ENCODE measurements around the gene METTL2B. TPM values are rescaled to one million over a fixed set of nuclear protein-coding genes. Genes with fewer than 3 reads are reported as not detected.

Gene METTL2B
- total and polyA plus RNA-seq, 2 of the 13 experiments (the other 11 are each of a cell fraction or from before 2014, with no cell fraction given) = 15.5 to 33.1 TPM

DNA sequence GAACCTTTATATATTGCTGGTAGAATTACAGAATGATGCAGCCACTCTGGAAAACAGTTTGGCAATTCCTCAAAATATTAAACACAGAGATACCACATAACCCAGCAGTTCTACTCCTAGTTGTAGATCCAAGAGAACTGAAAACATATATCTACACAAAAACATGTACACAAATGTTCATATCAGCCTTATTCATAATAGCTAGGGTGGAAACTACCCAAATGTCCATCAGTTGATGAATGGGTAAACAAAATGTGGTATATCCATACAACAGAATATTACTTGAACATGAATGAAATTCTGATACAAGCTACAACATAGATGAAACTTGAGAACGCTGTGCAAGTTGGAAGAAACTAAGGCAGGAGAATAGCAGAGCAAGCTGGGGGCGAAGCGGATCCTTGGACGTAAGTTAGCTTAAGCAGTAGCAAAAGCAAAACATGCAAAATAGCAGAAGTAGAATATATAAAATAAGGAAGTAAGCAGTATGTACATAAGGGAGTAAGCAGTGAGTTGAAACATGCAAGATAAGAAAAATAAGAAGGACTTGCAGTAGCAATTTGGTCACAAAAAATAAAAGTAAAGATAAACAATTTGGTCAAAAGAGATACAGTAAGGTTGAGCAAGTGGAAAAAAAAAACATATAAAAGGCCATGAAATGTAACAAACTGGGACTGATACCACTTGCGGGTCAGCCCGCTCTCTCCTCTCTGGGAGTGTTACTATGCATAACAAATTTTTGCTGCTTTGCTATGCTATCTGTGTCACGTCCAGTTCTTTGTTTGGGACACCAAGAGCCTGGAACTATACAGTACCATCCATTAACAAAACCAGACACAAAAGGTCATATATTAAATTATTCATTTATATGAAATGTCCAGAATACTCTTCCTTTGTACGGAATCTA, 38.9 kb upstream of the METTL2B start (continued):
- TF ChIP-seq, protein P1, sequence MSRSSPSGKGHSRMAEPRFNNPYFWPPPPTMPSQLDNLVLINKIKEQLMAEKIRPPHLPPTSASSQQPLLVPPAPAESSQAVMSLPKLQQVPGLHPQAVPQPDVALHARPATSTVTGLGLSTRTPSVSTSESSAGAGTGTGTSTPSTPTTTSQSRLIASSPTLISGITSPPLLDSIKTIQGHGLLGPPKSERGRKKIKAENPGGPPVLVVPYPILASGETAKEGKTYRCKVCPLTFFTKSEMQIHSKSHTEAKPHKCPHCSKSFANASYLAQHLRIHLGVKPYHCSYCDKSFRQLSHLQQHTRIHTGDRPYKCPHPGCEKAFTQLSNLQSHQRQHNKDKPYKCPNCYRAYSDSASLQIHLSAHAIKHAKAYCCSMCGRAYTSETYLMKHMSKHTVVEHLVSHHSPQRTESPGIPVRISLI (CRISPR knock-in tag; IDR thresholded peaks at IDR 0.05; ENCODE audit: borderline replicate concordance) = no peak
- TF ChIP-seq MED13 (CRISPR knock-in tag; IDR thresholded peaks at IDR 0.05) (no peak), SRSF9 (IDR thresholded peaks at IDR 0.05; ENCODE audit: borderline replicate concordance, insufficient read depth, low read depth, low read length, poor library complexity, severe bottlenecking) (no peak), CBX2 (IDR thresholded peaks at IDR 0.05; ENCODE audit: low read depth, low read length) (no peak), CBX2 (CRISPR knock-in tag; IDR thresholded peaks at IDR 0.05; ENCODE audit: low read depth) (no peak), ZEB1 (IDR thresholded peaks at IDR 0.05; ENCODE audit: insufficient replicate concordance, low read depth) (no peak)
- TF ChIP-seq, protein P2, sequence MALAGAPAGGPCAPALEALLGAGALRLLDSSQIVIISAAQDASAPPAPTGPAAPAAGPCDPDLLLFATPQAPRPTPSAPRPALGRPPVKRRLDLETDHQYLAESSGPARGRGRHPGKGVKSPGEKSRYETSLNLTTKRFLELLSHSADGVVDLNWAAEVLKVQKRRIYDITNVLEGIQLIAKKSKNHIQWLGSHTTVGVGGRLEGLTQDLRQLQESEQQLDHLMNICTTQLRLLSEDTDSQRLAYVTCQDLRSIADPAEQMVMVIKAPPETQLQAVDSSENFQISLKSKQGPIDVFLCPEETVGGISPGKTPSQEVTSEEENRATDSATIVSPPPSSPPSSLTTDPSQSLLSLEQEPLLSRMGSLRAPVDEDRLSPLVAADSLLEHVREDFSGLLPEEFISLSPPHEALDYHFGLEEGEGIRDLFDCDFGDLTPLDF (CRISPR knock-in tag; IDR thresholded peaks at IDR 0.05) = no peak
- TF ChIP-seq, protein P3, sequence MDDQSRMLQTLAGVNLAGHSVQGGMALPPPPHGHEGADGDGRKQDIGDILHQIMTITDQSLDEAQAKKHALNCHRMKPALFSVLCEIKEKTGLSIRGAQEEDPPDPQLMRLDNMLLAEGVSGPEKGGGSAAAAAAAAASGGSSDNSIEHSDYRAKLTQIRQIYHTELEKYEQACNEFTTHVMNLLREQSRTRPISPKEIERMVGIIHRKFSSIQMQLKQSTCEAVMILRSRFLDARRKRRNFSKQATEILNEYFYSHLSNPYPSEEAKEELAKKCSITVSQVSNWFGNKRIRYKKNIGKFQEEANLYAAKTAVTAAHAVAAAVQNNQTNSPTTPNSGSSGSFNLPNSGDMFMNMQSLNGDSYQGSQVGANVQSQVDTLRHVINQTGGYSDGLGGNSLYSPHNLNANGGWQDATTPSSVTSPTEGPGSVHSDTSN (CRISPR knock-in tag; IDR thresholded peaks at IDR 0.05; ENCODE audit: borderline replicate concordance) = no peak
